ENCODE measurements around the gene ARPC4. TPM values are rescaled to one million over a fixed set of nuclear protein-coding genes. Genes with fewer than 3 reads are reported as not detected.

ARPC4 gene
- total RNA-seq = 284 and 296 TPM in 2 replicates

DNA sequence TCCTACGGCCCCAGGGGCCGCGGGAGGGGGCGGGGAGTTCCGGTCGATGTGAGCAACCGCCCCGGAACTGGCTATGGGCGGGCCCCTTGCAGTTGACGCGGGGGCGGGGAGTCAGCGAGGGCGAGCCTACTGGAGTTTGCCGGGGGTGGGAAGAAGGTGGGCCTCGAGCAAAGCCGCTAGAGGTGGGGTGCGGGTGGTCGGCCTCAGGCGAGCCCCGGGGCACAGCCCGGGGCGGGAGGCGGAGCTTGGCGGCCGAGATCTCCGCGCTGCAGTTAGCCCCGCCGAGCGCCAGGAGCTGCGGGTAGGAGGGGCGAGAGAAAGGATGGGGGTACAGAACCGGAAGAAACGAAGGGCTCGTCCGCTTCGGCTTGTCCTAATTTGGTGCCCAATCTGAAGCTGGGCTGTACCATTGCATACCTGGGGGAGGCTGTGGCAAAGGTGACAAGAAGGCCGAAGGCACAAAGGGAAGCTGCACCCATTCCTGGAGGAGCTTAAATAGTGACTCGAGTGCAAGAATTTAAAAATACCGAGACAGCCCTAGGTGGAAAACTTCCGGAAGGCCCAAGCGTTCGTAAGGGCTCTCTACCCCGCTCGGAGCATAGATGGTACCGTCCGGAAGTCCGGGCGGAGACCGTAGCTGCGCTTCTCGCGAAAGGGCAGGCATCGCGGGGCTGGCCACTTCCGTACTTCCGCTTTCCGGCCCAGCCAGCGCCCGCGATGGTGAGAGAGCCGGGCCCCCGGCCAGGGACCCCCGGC is at the start of gene ARPC4, which contains the start of gene TADA3:
ARPC4 (plus strand) TSS at position 678 of the 756 bp plus-strand sequence; CDS start at position 718, 40 bp downstream.
TADA3 (minus strand) TSS at position 69 of the 756 bp plus-strand sequence. CDS start 1,007 bp downstream, outside the sequence.

DNA sequence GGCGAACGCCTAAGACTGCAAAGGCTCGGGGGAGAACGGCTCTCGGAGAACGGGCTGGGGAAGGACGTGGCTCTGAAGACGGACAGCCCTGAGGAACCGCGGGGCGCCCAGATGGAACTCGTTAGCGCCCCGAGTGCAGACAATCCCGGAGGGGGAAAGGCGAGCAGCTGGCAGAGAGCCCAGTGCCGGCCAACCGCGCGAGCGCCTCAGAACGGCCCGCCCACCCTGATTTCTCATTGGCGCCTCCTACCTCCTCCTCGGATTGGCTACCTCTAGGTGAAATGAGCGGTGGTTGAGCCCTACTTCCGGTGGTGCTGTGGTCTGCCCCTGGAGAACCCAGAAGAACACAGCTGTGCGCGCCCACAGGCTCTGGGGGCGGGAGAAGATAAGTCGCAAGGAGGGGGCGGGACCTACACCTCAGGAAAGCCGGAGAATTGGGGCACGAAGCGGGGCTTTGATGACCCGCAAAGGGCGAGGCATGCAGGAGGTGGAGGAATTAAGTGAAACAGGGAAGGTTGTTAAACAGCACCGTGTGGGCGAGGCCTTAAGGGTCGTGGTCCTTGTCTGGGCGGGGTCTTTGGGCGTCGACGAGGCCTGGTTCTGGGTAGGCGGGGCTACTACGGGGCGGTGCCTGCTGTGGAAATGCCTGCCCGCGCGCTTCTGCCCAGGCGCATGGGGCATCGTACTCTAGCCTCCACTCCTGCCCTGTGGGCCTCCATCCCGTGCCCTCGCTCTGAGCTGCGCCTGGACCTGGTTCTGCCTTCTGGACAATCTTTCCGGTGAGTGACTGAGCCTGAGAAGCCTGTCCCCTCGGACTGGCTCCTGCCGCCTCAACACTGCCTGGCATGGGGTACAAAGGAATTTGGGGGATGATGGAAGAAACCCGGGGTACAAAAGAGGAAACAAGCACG is 43.0 kb upstream of the ARPC4 start, which contains the start of gene OGG1:
OGG1 (plus strand) TSS at position 308 of the 911 bp plus-strand sequence; CDS start at position 643, 335 bp downstream.

DNA sequence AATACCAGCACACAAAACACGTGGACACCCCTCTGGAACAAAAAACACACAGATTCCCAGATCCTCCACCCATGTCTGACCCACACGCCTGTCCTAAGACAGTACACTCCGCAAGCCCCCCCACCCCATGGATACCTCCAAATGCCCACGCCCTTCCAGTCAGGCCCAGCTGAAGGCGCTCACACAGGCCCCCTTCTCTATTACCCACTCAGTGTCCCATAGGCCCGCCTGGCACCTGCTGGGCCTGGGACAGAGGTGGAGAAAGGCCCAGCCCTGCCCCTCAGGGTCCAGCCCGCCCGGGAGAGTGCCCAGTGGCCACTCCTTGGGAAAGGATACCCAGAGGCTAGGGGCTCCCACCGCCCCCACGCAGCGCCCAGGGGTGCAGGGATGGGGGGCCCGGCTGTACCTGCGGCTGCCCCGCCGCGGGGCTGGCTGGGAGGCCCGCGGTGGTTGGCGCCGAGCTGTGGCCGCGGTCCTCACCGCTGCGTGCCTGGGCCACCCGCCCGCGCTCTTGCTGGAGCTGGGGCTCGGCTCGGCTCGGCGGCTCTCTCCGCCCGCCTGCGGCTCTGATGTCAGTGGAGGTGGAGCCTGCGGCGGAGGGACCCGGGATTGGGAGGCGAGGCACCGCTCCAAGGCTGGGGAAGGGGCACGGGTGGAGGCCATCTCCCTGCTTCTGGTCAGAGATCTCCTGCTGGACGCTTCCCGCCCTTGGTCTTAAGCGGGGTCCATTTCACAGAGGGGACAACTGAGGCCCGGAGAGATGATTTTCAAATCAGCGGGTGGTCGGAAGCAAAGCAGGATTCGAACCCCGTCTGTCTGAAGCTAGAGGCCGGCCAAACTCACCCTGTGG is 23.2 kb upstream of the ARPC4 start, which contains the start of gene CAMK1:
CAMK1 (minus strand) TSS at position 522 of the 850 bp plus-strand sequence. CDS start 2,198 bp downstream, outside the sequence.

DNA sequence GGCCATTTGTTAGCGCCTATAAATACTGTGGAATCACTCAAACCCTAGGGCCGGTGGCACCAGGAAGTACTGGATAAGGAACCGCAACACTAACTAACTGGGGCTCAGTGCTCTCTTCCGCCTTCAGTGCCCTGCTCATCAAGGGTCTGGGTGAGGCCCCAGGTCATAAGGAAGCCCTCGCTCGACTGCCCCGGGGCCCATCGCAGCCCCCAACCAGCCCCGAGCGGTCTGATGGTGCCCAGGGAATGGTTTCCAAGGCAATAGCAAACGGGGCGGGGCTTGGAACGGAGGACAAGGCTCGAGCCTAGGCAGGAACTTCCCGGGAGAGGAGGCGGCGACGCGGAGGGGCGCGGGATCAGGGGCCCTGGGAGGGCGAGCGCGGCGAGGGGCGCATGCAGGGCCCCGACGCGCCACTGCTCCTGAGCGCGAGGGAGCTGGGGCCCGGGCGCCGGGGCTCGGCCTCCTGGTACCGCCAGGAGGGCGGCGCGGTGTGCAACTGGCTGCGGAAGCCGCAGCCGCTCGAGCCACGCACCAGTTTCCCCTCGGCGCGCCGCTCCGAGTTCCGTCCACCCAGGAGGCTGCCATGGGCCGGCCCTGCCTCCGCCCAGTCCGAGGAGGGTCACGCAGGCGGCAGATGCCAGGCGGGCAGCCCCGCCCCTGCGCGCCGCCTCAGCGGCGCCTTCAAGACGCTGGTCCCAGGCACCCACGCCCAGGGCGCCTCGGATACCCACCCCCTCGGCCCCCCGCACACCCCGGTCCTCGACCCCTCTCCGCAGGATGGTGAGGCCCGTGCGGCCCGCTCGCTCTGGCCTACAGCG is 16.9 kb downstream of the ARPC4 start, which contains the start of gene TTLL3:
TTLL3 (plus strand) TSS at position 648 of the 818 bp plus-strand sequence. CDS start 400 bp downstream, outside the sequence.

DNA sequence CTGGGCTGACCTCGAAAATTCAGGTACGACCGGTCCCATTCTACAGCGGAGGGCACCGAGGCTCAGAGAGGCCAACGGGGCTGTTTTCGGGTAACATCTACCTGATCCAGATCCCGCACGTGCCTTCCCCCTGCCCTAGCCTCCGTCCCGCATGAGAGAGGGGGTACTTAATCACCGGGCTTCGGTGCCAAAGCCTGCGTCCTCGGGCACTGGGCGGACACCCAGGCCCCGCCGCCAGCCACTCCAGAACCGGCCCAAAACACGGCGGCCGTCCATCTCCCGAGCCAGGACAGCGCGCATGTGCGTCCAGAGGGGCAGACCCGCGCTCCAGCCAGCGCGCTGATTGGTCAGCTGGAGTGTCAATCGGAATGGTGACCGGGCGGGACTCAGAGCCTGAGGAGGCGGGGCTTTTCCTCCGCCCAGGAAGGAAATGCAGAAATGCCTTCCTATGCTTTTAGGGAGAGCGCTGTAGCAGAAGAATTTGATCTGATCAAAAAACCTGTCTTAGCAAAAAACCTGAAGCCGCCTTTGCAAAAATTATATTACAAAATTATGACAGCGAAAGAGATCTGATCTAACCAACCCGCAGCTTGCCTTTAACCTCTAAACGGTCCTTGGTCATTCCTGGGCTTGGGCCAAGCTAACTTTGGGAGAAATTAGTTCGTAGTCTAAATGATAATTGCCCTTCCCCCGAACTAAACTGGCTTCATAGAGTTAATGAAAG is 51.0 kb downstream of the ARPC4 start, which contains the start of gene RPUSD3:
RPUSD3 (minus strand) TSS at position 294 of the 724 bp plus-strand sequence; CDS start at position 276, 18 bp downstream.

Other genes with a start within 250 kb of the ARPC4 start
- under 0.01 TPM in 1 of 2 replicates, not detected in the other for gene LHFPL4, start 239.3 kb upstream of the ARPC4 start, total RNA-seq
- gene MTMR14, start 143.6 kb upstream of the ARPC4 start, total RNA-seq = 58.4 and 65.9 TPM in 2 replicates
- not detected in 2 replicates for gene CPNE9, start 89.2 kb upstream of the ARPC4 start, total RNA-seq
- gene BRPF1, start 61.3 kb upstream of the ARPC4 start, total RNA-seq = 14.6 and 19.1 TPM in 2 replicates
- gene OGG1, start 43.1 kb upstream of the ARPC4 start, total RNA-seq = 11.9 and 14.4 TPM in 2 replicates
- gene CAMK1, start 23.1 kb upstream of the ARPC4 start, total RNA-seq = 23.9 and 27.6 TPM in 2 replicates
- 22.0 and 24.7 TPM in 2 replicates for gene TADA3, start 609 bp upstream of the ARPC4 start, total RNA-seq
- gene TTLL3, start 17.2 kb downstream of the ARPC4 start, total RNA-seq = 5.8 and 6.0 TPM in 2 replicates
- 14.1 and 18.9 TPM in 2 replicates for gene RPUSD3, start 50.9 kb downstream of the ARPC4 start, total RNA-seq
- gene CIDEC, start 87.2 kb downstream of the ARPC4 start, total RNA-seq = not detected in 2 replicates
- gene JAGN1, start 97.5 kb downstream of the ARPC4 start, total RNA-seq = 24.7 and 29.1 TPM in 2 replicates
- gene IL17RE, start 109.8 kb downstream of the ARPC4 start, total RNA-seq = 0.09 and 0.11 TPM in 2 replicates
- gene IL17RC, start 124.0 kb downstream of the ARPC4 start, total RNA-seq = 17.4 and 20.3 TPM in 2 replicates
- 32.6 and 35.7 TPM in 2 replicates for gene CRELD1, start 140.8 kb downstream of the ARPC4 start, total RNA-seq
- 0.52 and 0.54 TPM in 2 replicates for gene PRRT3, start 159.3 kb downstream of the ARPC4 start, total RNA-seq
- gene EMC3, start 193.8 kb downstream of the ARPC4 start, total RNA-seq = 44.8 and 46.2 TPM in 2 replicates
- 5.0 and 5.8 TPM in 2 replicates for gene FANCD2, start 233.4 kb downstream of the ARPC4 start, total RNA-seq

Measured in dermis lymphatic vessel endothelial cell (primary cell).